GM06990 (cell line): ENCODE results near the gene LBX2.

Experiments used
- DNase-seq: peaks from one replicate; pipeline ENCODE4 v3.0.0-alpha.2; 2011; ENCODE audit not compliant: insufficient read length; ENCODE audit errors: extremely low read depth
- H3K27me3 ChIP-seq: replicated peaks from 2 replicates; pipeline ENCODE4 v1.6.0; 2011; ENCODE audit warnings: low read length; ENCODE audit not compliant: control insufficient read depth, insufficient read depth
- H3K36me3 ChIP-seq: 2 replicates; pipeline ENCODE4 v1.5.1; 2011; ENCODE audit warnings: low read length; ENCODE audit not compliant: control insufficient read depth, insufficient read depth
- H3K4me3 ChIP-seq: replicated peaks from 2 replicates; pipeline ENCODE4 v1.5.1; 2011; ENCODE audit warnings: low read depth, mild to moderate bottlenecking, control low read depth, low read length
- TF ChIP-seq, protein P1 (sequence below): IDR thresholded peaks from 2 replicates; pipeline ENCODE4 v1.5.1; 2011; ENCODE audit warnings: low read length, control low read depth, mild to moderate bottlenecking, inconsistent platforms; ENCODE audit not compliant: insufficient read depth, poor library complexity, severe bottlenecking

The LBX2 gene

DNA sequence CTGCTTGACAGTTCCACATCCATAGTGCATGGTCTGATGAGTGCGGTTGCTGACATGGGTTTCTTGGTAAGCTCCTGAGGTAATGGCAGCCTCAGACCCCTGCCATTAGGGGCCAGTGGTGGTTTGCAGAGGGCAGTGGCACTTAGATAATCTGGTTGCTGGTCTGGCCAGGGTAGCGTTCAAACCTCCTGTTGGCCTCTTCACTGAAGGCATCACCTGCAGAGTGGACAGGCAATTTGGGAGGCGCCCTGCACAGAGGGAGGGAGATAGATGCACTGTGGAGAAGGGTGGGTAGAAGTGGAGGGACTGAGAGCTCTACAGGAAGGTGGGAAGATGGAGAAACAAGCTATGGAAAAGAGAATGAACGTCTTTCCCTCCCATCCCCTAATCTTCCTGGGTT lies 34.1 kb upstream of the LBX2 start:
- no peak overlapping the region for H3K4me3 ChIP-seq
- no peak for DNase-seq
- no peaks in the 10 kb centered on the region for H3K27me3 ChIP-seq

DNA sequence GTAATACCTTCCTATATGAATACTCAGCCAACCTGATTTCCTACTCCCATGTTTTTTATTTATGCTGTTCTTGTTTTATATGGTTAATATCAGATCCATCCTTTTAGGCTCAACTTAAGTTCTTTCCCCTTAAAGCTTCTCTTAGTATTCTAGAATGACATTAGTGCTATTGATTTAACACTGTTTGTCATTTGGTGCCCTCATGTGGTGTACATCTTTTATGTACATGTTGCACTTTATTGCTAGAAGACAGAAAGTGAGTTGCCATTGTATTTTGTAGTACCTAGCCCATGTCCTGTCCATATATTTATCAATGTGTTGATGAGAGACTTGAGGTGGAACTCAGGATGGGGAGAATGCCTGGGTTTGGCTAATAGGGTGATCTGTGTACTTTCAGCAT lies 32.8 kb upstream of the LBX2 start:
- DNase-seq = no peak
- Histone ChIP-seq H3K4me3 (no peak overlapping the region), H3K27me3 (no peaks in the 10 kb centered on the region), H3K36me3 (peaks cover 30% of the 10 kb centered on the region)
- TF ChIP-seq, protein P1, sequence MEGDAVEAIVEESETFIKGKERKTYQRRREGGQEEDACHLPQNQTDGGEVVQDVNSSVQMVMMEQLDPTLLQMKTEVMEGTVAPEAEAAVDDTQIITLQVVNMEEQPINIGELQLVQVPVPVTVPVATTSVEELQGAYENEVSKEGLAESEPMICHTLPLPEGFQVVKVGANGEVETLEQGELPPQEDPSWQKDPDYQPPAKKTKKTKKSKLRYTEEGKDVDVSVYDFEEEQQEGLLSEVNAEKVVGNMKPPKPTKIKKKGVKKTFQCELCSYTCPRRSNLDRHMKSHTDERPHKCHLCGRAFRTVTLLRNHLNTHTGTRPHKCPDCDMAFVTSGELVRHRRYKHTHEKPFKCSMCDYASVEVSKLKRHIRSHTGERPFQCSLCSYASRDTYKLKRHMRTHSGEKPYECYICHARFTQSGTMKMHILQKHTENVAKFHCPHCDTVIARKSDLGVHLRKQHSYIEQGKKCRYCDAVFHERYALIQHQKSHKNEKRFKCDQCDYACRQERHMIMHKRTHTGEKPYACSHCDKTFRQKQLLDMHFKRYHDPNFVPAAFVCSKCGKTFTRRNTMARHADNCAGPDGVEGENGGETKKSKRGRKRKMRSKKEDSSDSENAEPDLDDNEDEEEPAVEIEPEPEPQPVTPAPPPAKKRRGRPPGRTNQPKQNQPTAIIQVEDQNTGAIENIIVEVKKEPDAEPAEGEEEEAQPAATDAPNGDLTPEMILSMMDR = peak; percentile 27

More for the DNA sequence above, 34.1 kb upstream of the LBX2 start:
- peaks cover 25% of the 10 kb centered on the region for H3K36me3 ChIP-seq
- TF ChIP-seq, protein P1 = no peak

DNA sequence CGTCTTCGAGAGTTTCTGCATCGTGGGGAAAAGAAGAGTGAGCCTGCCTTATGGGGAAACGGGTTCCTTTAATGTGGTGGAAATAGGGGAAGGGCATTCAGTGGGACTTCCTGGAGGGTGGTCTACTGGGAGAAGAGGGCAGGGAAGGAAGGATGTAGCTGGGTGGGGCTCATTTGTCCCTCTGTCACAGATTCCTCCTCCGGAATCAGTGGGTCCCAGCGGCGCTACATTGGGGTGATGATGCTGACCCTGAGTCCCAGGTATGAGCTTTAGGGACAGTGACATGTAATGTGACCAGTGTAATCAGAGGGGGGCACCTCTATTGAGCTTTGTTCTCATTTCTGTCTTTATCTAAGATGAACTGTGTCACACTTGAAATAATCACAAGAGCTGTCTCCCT lies 32.3 kb upstream of the LBX2 start:
- Histone ChIP-seq H3K27me3 (no peaks in the 10 kb centered on the region), H3K36me3 (peaks cover 35% of the 10 kb centered on the region), H3K4me3 (peak overlapping the region; percentile 97)
- no peak for DNase-seq
- TF ChIP-seq, protein P1 = no peak

DNA sequence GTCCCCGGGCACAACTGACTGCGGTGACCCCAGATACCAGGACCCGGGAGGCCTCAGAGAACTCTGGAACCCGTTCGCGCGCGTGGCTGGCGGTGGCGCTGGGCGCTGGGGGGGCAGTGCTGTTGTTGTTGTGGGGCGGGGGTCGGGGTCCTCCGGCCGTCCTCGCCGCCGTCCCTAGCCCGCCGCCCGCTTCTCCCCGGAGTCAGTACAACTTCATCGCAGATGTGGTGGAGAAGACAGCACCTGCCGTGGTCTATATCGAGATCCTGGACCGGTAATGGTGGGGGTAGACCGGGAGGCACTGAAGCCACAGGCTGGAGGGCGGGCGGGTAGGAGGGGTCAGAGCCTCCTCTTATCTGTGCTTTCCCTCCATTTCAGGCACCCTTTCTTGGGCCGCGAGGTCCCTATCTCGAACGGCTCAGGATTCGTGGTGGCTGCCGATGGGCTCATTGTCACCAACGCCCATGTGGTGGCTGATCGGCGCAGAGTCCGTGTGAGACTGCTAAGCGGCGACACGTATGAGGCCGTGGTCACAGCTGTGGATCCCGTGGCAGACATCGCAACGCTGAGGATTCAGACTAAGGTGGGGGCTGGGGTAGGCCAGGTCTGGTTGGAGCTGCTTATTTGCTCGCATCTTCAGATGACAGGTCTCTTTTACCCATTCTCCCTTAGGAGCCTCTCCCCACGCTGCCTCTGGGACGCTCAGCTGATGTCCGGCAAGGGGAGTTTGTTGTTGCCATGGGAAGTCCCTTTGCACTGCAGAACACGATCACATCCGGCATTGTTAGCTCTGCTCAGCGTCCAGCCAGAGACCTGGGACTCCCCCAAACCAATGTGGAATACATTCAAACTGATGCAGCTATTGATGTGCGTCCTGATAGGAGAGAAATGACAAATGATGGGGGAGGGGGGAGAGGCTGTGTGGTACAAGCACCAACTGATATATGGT lies 31.1 kb upstream of the LBX2 start:
- TF ChIP-seq, protein P1 = no peak
- H3K27me3 ChIP-seq = no peaks in the 10 kb centered on the region
- peak; percentile 77 for DNase-seq
- H3K4me3 ChIP-seq = peak overlapping the region; percentile 97
- H3K36me3 ChIP-seq = peaks cover 34% of the 10 kb centered on the region

DNA sequence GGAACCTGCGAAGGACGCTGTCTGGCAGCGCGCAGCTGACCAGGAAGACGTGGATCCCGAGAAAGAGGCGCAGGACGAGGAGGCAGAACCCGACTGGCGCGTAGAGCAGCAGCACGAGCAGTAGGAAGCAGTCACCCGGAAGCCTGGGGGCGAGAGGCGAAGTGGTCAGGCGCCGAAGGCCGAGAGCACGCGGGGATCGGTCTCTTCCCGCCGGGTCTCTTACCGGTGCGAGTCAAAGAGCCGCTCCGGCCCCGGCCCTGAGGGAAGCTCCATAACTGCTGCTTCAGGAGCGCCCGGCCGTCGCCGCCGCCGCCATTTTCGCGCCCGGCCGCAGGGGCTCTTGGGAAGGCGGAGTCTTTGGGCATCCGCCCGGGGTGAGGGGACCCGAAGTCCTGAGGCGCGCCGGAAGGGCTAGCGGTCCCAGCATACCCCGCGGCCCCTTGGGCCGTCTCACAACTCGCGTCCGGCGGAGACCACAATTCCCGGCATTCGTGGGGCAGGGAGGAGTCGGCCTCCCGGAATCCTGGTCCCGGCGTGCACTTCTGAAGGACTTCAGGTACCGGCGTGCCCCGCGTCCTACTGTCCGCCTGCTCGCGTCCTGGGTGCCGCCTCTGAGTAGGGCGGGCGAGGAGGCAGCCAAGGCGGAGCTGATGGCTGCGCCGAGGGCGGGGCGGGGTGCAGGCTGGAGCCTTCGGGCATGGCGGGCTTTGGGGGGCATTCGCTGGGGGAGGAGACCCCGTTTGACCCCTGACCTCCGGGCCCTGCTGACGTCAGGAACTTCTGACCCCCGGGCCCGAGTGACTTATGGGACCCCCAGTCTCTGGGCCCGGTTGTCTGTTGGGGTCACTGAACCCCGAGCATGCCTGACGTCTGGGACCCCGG lies 30.2 kb upstream of the LBX2 start, which contains the start of the genes AUP1 and HTRA2:
Gene AUP1 (minus strand): TSS at position 350 of the 882 bp plus-strand sequence. CDS start 77 bp downstream, at position 273.
Gene HTRA2 (plus strand): TSS at position 577 of the 882 bp plus-strand sequence. CDS start 74 bp downstream, at position 651.
- peak within 1 kb of the TSS; percentile 97 for H3K4me3 ChIP-seq
- H3K27me3 ChIP-seq = no peaks in the 10 kb centered on the region
- peak; percentile 99 for DNase-seq
- H3K36me3 ChIP-seq = peaks cover 32% of the 10 kb centered on the region
- TF ChIP-seq, protein P1 = no peak
